Hindlimb muscle (tissue), 1 donor: ENCODE results near the gene IMPDH1. TPM values are rescaled to one million over a fixed set of nuclear protein-coding genes. Genes with fewer than 3 reads are reported as not detected.
A peak's percentile ranks its signal among the peaks of the same experiment; 100 is the strongest.

Experiments used
- DNase-seq: peaks from one replicate; pipeline ENCODE4 v3.0.0-alpha.2; 2013
- polyA plus RNA-seq: library from polyadenylated mRNA; unstranded; fragments of 120-200 nt; gene quantifications from one replicate; pipeline ENCODE4 v1.2.1, GENCODE V29; 2013; ENCODE audit not compliant: insufficient read length

The IMPDH1 gene
- polyA plus RNA-seq, 1 donor: 23.2 TPM

- peak; percentile 65 for DNase-seq
Measured at GRCh38 chr7:128405471-128406313, 4.1 kb downstream of the IMPDH1 start.

- DNase-seq: no peak
Measured at GRCh38 chr7:128404886-128405470, 4.8 kb downstream of the IMPDH1 start.

- no peak for DNase-seq
Measured at GRCh38 chr7:128404143-128404681, 5.6 kb downstream of the IMPDH1 start.

GRCh38 chr7:128403676-128404075 lies 6.1 kb downstream of the IMPDH1 start:
- DNase-seq: no peak

DNA sequence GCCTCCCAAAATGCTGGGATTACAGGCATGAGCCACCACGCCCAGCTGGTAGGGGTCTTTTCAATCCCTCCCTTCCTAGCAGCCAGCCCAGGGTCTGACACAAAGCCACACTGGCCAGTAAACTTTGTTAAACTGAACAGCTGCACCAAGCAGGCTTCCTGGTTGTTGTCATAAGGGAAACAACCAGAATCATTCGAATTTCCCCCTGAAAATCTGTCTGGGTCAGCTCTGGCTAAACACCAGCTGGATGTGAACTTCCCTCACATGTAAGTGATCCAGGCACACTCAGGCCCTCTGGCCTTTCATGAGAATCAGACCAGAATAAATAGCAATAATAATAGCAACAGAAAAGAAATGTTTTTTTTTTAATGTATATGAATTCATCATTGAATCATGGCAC lies 7.4 kb downstream of the IMPDH1 start:
- DNase-seq: no peak

DNA sequence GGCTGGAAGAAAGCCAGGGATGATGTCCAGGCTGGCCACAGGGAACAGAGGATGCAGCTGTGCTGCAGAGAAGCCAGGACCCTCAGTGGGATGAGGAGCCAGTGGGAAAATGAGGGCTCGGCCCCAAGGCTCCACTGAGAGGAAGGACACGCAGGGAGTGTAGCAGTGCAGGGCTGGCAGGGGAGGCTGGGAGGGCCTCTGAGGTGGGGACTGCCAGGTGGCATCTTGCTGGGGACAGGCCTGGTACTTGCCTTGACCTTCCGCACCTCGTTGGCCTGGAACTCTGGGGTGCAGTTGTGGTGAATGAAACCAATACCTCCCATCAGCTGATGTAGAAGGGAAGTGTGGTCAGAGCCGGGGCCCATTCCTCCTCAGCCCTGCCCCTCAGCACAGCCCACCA lies 9.2 kb downstream of the IMPDH1 start:
- no peak for DNase-seq

- DNase-seq: no peak
Measured at GRCh38 chr7:128399991-128400390, 9.8 kb downstream of the IMPDH1 start.

DNA sequence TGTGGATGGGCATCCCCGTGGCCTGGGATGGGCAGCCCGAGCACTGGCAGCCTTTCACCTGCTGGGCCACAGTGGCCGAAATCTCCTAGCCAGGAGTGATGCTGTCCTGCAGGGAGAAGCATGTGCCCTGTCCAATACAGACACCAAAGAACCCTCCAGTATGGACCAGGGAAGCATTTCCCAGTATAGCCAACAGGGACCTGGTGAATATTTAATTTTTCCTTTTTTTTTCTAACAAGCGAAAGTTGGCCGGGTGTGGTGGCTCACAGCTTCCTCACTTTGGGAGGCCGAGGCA lies 11.0 kb downstream of the IMPDH1 start:
- no peak for DNase-seq

- no peak for DNase-seq
Measured at GRCh38 chr7:128398016-128398840, 11.6 kb downstream of the IMPDH1 start.

GRCh38 chr7:128396357-128396756 lies 13.4 kb downstream of the IMPDH1 start:
- DNase-seq: no peak

- no peak for DNase-seq
Measured at GRCh38 chr7:128395748-128396147, 14.0 kb downstream of the IMPDH1 start.

DNA sequence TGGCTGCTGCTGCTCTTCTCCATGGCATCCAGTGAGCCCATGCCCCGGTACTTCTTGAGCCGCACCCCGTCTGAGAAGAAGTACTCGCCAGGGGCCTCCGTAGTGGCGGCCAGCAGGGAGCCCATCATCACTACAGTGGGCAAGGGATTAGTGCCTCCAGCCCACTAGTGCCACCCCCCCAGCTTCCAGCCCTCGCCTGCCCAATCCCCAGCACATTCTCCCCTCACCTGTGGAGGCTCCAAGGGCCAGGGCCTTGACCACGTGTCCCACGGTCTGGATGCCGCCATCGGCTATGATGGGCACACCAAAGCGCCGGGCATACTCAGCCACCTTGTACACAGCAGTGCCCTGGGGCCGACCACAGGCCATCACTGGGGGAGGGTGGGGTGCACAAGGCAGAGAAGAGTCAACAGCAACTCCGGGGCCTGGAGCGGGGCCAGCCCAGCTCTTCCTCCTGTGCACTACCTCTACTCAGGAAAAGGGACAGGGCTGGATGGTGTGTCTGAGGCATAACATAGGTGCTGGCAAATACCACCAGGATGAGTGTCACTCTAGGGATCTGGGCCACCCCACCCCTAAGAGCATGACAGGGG lies 14.8 kb downstream of the IMPDH1 start:
- DNase-seq: no peak

DNA sequence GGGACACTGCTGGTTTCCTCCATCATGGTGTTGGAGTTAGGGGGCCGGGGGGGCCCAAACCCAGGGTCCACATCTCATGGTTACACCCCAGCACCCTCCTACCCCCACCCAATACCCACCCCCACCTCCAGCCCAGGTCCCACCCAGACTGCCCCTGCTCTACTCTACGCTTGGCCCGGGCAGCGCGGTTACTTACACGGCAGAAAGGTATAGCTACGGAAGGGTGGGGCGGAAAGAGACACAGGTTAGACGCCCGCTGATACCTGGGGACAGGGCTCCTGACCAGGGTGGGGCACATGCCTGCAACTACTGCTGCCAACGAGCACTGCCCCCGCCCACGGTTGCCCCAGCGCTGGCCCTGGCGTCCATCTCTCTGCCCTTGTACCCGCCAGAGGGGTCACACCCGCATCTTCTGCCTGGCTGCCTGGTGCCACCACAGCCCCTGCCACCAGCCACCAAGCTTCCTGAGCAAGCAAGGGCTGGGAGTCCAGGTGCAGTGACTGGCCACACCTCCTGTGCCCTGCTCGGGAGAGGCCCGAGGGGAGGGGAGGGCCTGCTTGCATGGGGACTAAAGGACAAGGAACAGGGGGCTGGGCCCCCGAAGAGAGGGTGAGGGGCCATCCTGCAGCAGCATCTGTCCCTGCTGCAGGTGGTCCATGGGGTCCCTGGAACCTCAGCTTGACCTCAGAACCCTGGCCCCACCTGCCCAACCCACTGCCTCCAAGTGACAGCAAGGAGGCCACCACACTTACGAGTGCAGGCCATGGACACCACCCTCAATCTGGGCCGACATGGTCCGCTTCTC lies 16.1 kb downstream of the IMPDH1 start:
- DNase-seq: no peak

DNA sequence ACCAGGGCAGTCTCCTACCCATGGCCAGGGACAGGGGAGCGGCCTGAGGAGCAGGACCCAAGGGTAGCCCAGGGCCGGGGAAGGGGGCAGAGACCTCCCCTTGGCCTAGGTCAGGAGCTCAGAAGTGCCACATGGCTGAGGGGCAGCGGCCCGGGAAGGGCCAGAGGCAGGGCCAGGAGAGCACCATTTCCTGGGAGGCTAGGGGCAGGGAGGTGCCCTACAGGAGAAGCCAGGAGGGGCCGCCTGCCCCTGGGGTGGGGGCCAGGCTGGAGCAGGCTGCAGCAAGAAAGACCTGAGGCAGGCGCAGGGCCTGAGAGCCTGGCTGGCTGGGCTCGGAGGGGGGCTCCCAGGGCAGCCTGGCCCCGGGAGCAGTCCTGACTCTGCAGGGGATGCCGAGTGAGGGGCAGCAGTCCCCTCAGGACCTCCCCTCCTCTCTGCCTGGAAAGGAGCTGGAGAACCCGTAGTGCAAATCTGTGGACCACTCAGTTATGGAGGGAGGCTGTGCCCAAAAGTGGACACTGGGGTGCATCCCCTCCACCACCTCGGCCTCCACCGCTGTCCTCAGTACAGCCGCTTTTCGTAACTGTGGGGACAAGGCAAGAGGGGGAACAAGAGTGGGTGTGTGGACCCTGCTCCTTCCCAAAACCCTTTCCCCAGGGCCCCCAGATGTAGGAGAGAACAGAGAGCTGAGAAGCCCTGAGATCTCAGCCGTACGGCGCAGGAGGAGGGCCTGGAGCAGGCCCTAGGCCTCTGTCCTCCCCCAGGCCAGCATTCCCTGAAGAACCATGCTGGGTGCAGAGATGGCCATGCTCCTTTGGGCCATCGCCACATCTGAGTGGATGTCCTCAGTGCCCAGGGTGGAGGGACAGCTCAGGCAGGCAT lies 17.1 kb downstream of the IMPDH1 start:
- DNase-seq: no peak

GRCh38 chr7:128391805-128392204 lies 18.0 kb downstream of the IMPDH1 start:
- DNase-seq: no peak

DNA sequence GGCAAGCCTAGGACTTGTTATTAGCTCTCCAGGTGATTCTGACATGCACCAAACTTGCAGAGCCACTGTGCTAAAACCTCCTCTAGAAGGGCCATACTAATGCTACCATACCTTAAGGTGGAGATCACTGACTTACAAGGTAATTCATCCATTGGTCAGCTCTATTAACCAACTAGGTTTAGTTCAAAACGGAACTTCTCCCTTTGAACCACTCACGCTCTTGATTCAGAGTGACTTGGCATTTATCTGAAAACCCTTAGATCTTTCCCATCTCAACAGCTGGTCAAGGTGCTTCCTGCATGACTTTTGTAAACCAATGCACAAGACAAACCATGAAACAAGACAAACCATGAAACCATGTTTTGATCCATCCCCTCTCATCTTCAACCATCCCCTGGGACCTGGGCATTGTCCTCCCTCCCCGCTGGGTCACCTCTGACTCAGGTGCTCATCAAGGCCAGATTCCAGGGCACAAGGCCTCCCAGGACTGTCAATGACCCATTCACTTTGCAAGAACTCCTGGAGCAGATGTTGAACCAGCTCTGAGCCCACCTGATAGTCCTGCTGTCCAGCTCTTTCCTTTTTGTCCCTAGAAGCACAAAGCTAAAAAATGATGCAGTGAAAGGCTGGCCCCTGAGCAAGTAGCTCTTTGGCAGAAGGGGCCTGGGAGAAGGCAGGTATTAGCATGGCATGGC lies 18.8 kb downstream of the IMPDH1 start:
- DNase-seq: no peak

- no peak for DNase-seq
Measured at GRCh38 chr7:128389618-128390329, 20.0 kb downstream of the IMPDH1 start.

DNA sequence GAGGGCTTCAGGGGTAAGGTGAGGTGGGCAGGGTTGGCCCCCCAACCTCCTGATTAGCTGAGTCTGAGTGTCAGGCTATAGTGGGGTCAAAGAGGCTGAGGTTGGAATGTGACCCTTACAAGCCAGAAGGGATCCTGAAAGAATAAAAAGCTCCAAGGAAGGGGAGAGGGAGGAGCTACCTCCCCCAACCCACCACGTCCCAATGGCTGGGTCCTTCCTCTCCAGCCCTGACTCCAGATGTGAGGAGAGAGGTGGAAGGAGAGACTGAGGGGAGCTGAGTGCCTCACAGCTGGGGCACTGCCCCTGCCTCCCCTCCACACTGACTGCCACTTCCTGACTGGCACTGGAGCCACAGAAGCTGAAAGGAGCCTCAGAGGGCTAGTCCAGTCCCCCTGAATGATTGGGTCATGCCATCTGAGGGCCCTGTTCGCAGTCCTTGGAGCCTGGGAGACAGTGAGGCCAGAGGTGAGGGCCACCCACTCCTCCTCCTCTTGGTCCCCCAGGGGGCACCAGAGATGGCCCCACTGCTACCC lies 20.6 kb downstream of the IMPDH1 start:
- no peak for DNase-seq

DNA sequence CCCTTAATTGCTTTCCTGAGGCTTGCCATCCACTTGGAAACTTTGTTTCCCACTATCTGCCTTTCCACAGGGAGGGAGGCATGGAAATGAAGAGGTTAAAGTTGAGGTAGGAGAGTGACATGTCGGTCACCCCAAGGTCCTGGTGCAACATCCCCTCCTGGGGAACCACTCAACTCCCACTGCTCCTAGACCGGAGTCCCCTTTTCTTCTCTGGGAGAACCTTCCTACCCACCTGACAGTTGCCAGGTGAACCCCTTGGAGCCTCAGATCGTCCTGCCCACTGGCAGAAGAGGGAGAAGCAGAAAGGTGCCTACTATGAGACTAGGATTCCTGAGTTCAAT lies 21.7 kb downstream of the IMPDH1 start:
- no peak for DNase-seq
